HL-60 (cell line): ENCODE measurements around the gene PLAAT2.

Experiments
- CTCF ChIP-seq: IDR thresholded peaks from one replicate; pipeline ENCODE4 v1.5.1; 2011; ENCODE audit warnings: low read length, control low read depth, inconsistent platforms; ENCODE audit not compliant: insufficient read depth
- GABPA ChIP-seq: IDR thresholded peaks from 2 replicates; pipeline ENCODE4 v1.6.1; 2012; ENCODE audit warnings: low read depth
- POLR2AphosphoS5 ChIP-seq: IDR thresholded peaks from 2 replicates; pipeline ENCODE4 v1.6.1; 2012; ENCODE audit warnings: low read depth
- REST ChIP-seq: IDR thresholded peaks from 2 replicates; pipeline ENCODE4 v1.6.1; 2012; ENCODE audit warnings: low read depth; ENCODE audit not compliant: insufficient replicate concordance

GRCh38 chr11:63551091-63551888 is 11.9 kb downstream of the PLAAT2 start:
- TF ChIP-seq CTCF (no peak), GABPA (no peak), POLR2AphosphoS5 (no peak), REST (no peak)
